ENCODE measurements around the gene GRIN3B.

DNA sequence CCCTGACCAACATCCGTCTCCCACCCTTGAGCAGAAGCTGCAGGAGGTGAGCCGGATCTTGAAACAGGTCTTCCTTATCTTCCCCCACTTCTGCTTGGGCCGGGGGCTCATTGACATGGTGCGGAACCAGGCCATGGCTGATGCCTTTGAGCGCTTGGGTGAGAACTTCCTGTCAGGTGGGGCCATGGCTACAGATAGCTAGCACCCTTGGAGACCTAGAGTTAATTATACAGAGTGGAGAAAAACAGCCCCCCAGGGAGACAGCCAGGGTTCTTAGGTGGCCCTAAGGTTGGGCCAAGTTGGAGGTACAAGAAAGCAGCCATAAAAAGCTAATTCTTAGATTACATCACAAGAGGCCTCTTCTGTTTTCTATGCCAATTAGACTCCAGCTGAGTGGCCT is 57.9 kb downstream of the GRIN3B start:
- TF ChIP-seq, protein P1, sequence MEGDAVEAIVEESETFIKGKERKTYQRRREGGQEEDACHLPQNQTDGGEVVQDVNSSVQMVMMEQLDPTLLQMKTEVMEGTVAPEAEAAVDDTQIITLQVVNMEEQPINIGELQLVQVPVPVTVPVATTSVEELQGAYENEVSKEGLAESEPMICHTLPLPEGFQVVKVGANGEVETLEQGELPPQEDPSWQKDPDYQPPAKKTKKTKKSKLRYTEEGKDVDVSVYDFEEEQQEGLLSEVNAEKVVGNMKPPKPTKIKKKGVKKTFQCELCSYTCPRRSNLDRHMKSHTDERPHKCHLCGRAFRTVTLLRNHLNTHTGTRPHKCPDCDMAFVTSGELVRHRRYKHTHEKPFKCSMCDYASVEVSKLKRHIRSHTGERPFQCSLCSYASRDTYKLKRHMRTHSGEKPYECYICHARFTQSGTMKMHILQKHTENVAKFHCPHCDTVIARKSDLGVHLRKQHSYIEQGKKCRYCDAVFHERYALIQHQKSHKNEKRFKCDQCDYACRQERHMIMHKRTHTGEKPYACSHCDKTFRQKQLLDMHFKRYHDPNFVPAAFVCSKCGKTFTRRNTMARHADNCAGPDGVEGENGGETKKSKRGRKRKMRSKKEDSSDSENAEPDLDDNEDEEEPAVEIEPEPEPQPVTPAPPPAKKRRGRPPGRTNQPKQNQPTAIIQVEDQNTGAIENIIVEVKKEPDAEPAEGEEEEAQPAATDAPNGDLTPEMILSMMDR (IDR thresholded peaks at IDR 0.05; ENCODE audit: insufficient read depth, low read length) = no peak
- TF ChIP-seq POLR2AphosphoS5 (IDR thresholded peaks at IDR 0.05; ENCODE audit: low read depth) = no peak
- no peak for TF ChIP-seq SPI1 (IDR thresholded peaks at IDR 0.05; ENCODE audit: borderline replicate concordance, low read depth)
- no peak for TF ChIP-seq REST (IDR thresholded peaks at IDR 0.05; ENCODE audit: insufficient replicate concordance, low read depth)
- TF ChIP-seq GABPA (IDR thresholded peaks at IDR 0.05; ENCODE audit: low read depth) = no peak
